Myocyte (in vitro differentiated cells): ENCODE results near the gene FBXO3. TPM values are rescaled to one million over a fixed set of nuclear protein-coding genes. Genes with fewer than 3 reads are reported as not detected.
"Not testable (repeated sequence)": the region's sequence is repeated elsewhere in the genome, so short reads cannot be mapped to it uniquely, and the experiment has no call there.

Experiments
- DNase-seq: peaks from one replicate; pipeline ENCODE4 v3.0.0-alpha.2; 2012; ENCODE audit warnings: low read depth
- total RNA-seq: library from RNA; depleted of rRNA; stranded (reverse); fragments of >200 nt; gene quantifications from 2 replicates; pipeline ENCODE4 v1.2.3, GENCODE V29; 2014

The FBXO3 gene
- total RNA-seq, 1 donor from 2014 or later: 29.1 TPM

DNA sequence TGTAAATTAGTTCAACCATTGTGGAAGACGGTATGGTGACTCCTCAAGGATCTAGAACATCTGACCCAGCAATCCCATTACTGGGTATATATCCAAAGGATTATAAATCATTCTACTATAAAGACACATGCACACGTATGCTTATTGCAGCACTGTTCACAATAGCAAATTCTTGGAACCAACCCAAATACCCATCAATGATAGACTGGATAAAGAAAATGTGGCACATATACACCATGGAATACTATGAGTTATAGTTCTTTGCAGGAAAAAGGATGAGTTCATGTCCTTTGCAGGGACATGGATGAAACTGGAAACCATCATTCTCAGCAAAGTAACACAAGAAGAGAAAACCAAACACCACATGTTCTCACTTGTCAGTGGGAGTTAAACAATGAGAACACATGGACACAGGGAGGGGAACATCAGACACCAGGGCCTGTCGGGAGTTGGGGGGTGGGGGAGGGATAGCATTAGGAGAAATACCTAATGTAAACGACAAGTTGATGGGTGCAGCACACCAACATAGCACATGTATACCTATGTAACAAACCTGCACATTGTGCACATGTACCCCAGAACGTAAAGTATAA is 45.2 kb downstream of the FBXO3 start:
- peak; percentile 62 for DNase-seq

DNA sequence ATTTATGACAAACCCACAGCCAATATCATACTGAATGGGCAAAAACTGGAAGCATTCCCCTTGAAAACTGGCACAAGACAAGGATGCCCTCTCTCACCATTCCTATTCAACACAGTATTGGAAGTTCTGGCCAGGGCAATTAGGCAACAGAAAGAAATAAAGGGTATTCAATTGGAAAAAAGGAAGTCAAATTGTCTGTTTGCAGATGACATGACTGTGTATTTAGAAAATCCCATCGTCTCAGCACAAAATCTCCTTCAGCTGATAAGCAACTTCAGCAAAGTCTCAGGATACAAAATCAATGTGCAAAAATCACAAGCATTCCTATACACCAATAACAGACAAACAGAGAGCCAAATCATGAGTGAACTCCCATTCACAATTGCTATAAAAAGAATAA is 46.8 kb downstream of the FBXO3 start:
- DNase-seq: not testable (repeated sequence)

DNA sequence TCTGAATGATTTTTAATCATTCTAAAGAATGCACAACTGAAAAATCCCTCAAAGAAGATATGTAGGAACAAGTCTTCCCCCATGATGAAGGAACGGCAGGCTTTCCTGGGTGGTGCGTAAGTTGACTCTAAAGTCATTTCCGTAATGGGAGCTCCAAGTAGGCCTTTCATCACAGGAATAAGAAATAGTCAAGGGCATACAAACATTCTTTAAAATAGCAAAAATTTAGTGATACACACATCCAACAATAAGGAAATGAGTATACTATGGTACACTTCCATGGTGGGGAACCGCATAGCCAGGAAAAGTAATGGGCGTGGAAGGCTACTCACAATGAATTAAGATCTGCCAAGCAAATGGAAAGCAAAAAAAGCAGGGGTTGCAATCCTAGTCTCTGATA is 48.8 kb downstream of the FBXO3 start:
- DNase-seq: no peak

DNA sequence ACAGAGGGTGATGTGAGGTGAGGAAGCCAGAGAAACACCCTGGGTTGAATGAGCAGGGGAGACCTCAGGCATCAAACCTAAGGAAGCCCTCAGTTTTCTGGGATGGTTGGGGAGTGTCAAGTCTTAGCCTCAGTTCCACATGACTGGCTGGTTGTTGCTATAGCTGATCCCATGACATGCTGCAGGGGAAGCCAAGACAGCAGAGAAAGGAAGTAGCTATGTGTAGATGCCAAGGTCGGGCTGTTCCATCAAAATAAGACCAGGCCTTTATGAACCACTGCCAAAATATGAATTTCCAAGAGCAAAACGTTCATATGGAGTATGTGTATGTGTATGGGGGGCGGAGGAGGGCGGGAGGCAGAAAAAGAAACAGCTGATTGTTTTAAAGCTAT is 49.7 kb downstream of the FBXO3 start:
- DNase-seq: peak; percentile 38

DNA sequence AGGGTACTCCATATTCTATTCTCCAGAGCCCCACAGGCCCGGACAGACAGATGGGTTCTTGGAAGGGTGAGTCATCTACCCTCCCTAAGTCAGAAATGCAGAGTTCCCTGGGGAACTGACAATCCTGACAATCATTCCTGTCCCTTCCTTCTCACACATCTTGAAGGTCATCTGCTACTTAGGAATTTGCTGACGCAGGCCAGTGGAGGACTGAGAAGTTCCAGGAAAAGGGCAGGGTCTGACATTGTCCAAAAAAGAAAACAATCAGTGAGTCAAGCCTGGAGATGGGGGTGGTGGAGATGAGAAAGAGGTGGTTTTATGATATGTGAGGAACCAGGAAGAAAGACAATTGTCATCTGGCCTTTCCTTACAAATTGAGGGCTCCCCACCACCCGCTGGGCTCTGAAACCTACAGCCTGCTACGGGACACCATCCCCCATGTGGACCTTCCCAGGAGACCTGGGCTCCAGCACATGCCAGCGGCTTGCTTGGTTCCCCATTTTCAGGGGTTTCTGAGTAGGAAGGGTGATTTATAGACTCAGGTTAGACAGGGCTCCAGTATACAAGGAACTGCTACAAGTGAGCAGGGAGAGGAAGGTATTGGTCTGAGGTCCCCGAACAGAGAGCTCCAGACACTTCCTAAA is 51.0 kb downstream of the FBXO3 start:
- DNase-seq: peak; percentile 92

DNA sequence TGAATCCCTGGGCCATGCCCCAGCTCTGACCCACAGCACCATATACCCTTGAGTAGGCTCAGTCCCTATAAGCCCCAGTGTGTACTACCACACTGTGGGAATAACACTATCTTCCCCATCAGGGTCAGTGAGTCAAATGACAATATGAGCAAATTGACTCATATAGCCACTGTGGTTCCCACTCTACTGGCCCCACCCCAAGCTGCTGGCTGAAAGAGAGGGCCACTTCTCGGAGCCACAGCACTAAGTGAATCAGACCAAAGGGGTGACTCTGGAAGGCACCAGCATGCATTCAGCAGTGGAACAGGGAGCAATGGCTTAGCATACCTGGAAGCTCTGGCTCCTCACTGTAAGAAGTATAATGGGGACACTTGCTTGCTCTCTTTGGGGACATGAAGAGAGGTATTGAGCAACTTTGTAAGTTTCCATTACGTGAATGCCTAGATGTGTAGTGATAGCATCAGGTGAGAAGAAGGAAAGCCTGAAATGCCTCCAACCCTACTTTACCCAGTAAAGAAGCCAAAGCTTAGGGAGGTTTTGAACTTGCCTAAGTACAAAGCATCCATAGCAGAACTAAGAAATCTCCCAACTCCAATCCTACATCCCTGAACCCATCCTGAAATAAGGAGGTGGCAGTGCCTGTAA is 51.6 kb downstream of the FBXO3 start:
- peak; percentile 90 for DNase-seq

DNA sequence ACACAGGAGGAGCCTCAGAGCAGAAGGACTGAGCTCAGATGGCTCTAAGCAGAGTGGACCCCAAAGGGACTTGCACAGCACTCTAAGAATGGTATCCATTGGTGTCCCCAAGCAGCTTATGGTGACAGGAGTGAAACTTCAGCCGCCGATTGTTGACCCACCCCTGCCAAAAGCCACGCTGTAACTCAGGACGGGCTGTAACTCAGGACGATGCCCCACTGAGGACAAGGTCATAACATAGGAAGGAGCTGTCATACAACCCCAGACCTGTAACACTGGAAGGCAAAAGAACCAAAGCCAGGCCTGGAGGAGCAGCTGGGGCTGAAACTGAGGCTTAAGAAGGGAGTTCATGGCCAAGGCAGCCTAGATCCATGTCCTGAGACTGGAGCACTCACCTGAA is 52.3 kb downstream of the FBXO3 start:
- peak; percentile 34 for DNase-seq

DNA sequence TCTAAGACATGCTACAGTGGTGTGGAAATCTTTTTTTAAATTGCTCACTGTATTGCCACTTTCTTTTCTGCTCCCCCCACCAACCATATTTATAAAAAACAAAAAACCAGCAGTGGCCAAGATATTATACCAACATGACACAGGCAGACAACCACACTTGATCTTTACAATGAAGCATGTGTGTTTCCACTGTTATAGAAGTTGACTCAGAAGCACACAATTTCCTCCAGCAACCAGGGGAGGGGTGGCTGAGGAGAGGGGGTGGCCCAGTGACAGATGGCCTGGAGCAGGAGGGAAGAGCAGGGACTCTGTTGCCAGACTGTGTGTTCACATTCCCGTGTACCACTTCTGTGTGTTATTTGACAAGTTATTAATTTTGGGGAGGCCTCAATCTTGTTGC is 52.9 kb downstream of the FBXO3 start:
- DNase-seq: peak; percentile 85

DNA sequence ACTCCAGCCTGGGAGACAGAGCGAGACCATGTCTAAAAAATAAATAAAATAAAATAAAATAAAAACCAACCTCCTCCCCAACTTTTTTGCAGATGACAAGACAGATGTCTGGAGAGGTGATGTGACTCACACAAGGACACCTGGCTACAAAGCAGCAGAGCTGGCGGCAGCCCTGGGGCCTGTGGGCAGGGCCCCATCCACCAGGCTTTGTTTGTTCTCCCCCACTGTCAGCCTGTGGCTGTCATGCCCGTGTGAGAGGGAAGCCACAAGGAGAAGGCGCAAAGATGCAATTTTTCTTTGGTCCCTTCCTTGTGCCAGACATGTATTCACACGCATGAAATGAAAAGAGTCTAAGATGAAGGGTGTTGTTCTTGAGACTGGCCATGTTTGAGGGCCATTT is 54.7 kb downstream of the FBXO3 start:
- DNase-seq: peak; percentile 33

DNA sequence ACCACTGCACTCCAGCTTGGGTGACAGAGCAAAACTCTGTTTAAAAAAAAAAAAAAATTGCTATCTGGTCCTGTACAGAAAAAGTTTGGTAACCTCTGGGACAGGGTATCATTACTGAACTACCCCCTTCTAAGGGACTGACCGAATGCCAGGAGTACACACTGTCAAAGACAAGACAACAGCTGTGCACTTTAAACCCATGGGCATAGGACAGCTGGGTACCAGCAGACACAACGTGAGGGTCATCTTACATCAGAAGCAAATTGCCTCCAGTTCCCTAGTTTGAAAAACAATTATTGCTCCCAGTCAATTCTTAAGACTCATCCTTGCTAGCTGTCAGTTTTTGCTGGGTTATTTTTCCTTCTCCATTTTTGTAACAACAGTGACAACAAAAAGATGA is 55.9 kb downstream of the FBXO3 start:
- peak; percentile 82 for DNase-seq

DNA sequence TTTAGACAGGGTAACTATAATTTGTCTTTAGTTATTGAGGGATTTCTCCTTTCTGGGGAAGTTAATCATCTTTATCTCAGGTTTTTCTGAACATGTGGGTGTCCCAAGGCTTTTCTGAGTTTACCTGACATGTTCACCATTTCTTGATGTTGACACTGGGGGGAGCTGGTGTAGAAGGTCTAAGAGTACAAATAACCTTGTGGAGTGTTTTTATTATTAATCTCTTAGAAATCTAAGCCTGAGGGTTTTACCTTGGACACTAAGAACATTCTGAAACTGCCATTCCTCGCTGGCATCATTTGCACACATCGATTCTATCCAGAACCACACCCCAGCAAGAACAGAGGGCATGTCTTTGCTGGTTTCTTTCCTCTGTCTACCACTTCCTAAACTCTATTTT is 58.1 kb downstream of the FBXO3 start:
- peak; percentile 50 for DNase-seq

DNA sequence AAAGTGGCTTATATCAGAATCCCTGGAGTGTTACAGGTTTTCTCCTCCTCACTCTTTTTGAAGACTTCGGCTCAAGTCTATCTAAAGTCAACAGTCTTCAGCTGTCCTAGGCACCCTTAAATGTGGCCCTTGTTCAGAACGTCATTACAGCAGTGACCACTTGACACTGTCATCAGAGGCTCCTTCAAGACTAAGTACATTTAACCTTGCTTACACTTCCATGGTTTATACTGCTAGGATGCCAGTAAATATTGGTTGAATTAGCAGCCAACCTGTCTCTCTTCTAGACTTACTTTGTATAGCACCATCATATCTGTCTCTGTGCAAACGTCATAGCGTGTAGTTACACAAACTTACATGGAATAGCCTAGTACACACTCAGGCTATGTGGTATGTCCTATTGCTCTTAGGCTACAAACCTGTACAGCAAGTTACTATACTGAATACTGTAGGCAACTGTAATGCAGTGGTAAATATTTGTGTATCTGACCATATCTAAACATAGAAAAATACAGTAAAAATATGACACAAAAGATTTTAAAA is 60.4 kb downstream of the FBXO3 start:
- no peak for DNase-seq

DNA sequence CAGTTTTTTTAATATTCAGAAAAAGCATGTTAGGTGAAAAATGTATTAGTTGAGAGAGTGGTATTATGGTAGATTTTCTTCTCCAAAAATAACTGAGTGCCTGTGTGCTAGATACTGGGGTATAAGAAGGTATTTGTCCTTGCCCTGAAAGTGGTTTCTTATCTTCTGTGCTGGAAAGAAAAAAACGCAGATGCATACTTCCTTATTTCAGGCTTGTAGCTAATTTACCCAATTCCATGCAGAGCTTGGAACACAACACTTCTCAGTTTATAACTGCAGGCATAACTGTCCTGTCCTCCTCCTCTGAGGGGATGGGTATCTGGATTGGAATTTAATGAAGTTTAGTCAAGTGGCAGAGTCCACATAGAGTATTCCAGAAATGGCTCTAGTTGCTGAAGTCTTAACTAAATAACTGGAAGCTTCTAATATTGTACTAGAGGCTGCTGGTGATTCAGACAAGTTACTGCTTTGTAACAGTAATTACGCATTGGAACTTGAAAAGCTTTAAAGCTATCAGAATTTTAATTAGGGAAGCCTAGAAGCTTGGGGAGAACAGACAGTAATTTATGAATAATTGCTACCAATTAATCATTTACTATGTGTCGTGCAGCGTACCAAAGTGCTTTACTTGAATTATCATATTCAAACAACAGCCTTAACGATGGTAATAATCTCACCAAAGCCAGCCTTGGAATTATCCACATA is 61.0 kb downstream of the FBXO3 start:
- no peak for DNase-seq

DNA sequence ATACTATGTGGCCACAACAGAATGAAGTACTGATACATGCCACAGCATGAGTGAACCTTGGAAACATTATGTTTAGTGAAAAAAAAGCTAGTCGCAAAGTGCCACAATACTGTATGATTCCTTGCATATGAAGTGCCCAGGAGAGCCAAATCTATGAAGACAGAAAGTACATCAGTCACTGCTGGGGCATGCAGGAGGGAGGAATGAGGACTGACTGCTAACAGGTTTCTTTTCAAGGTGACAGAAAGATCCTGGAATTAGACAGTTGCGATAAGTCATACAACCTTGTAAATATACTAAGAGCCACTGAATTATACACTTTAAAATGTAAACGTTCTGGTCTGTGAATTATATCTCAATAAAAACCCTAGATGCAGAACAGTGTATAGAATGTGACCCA is 61.9 kb downstream of the FBXO3 start:
- DNase-seq: no peak

DNA sequence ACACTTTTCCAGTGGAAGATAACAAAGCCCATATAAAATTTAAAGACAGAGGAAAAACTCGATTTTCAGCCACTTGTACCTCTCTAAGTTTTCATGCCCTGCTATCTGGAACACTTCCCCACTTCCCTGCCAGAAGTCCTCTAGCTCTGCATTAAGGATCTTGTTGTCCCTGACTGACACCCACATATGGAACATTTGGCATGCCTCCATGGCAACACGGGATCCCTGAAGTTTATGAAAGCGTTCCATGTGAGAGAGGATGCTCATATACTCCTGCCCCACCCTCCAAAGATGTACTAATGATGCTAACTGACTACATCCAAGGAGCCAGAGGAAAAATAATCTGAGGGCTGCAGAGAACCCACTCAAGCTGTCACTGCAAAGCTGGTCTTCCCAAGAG is 64.9 kb downstream of the FBXO3 start:
- DNase-seq: peak; percentile 49

DNA sequence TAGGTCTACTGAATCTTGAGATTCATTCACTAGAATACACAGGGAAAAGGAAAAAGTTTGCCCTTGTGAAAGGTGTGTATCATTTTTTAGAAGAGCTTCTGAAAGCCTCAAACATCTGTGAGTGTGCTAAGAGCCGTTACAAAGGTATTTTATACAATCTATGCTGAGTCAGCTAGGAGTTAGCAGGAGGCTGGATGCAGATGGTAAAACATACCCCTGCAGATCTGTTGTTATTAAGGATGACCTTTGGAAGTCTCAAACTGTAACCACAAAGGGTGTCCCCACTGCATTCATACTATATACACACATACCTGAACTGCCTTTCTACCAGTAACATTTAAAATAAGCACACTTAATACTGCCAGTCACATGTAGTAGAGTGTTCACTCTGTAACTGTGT is 65.3 kb downstream of the FBXO3 start:
- DNase-seq: no peak

DNA sequence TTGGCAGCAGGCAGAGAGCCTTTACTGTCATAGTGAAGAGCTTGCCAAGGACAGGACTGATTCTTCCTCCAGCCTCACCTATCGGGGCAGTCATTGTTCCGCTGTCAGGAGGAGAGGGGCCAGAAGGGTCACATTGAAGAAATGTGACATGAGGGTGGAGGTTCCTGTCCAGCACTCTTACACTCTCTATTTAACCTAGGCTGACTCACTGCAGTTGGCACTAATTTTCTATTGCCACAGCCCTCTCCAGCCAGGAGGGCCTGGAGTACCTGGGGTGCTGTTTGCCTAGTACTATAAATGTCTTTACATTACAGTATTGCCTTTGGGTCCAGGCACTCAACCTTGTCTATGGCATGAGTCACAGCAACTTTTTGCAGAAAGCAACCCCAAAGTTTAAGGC is 66.5 kb downstream of the FBXO3 start:
- not testable (repeated sequence) for DNase-seq

DNA sequence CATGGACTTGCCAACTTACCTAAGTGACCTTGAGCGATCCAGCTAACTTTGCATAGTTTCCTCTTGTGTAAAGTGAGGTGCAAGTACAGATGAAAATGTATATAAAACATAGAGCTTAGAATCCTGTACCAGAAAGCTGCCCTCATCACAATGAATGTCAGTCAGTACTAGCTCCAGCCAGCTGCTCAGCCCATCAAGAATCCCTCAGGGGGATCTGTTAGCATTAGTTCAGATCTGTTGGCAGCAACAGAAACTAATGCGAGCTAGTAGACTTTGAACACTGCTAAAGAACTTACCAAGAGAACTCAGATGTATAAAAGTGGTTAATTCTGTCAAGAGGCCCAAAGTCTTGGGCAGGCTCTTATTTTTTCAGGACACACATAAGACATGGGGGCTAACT is 67.4 kb downstream of the FBXO3 start:
- DNase-seq: no peak

DNA sequence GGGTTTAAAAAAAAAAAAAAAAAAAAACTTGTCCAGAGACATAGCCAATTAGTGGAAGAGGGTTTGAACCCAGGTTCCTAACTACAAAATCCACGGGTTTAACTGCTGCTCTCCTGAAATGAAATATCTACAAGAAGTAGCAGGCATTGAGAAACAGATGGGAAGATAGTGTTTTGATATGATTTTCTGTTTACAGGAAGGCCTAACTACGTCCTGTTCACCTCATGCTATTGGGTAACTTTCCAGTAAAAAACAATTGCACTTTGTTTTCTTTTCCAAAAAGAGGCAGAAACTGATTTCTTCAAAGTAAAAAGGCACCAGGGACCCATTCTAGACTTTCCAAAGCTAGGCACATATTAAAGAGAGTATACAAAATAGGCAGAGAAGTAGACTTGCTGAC is 67.8 kb downstream of the FBXO3 start:
- no peak for DNase-seq

DNA sequence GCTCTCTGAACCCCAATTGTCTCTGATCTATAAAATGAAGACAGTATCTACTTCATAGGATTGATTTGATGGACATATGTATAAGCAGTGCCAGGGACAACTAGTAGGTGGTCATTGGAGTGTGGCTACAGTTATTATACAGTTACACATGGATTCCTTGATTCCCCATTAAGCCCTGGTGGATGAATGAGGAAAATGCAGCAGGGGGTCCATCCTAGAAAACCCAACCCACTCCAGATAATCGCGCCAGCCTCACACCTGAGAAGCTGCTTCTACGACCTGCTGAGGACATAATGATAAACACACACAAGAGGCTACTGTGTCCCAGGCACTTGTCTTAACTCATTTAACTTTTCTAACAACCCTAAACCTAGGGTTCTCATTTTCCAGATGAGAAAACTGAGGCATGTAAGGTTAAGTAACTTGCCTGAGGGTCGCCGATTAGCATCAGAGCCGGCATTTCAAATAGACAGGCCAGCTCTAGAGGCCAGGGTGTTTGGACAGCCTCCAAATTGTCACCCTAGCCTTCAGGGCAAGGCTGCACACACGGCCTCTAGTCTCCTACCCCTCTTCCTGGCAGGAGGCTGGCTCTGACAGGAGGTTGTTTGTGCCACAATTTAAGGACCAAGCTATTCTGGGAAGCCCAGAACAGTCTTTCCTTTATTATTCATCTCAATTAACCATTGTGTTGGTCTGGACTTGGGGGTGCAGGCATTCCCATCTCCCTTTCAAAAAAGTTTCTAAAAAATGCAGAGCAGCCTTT is 69.9 kb downstream of the FBXO3 start:
- no peak for DNase-seq

DNA sequence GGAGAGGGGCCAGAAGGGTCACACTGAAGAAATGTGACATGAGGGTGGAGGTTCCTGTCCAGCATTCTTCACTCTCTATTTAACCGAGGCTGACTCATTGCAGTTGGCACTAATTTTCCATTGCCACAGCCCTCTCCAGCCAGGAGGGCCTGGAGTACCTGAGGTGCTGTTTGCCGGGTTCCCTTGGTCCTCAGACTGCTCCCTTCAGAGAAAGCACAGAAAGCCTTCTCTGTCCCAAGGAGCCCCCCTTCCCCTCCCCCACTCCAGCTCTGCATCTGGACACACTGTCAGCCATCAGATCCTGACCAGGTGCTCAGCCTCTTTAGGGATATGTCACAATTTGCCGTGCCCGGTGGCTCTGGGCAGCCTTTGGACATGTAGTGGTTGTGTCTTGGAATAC is 70.5 kb downstream of the FBXO3 start:
- peak; percentile 63 for DNase-seq
